HG02759 (cell line): Measurements from ENCODE around the gene SMPD3.

Experiments
- ATAC-seq: cut with Tn5 transposase; IDR thresholded peaks from one replicate; pipeline ENCODE4 v1.9.1; 2021; ENCODE audit warnings: mild to moderate bottlenecking, moderate library complexity; ENCODE audit not compliant: unreplicated experiment

The SMPD3 gene

GRCh38 chr16:68359398-68360191 is 88.7 kb downstream of the SMPD3 start:
- ATAC-seq, result no peak

GRCh38 chr16:68358951-68359350 is 89.4 kb downstream of the SMPD3 start:
- ATAC-seq, result no peak

GRCh38 chr16:68357923-68358322 is 90.4 kb downstream of the SMPD3 start:
- no peak for ATAC-seq

- ATAC-seq, result no peak
These were observed 90.8 kb downstream of the SMPD3 start for GRCh38 chr16:68357521-68357922.

- ATAC-seq, result no peak
These were observed 91.4 kb downstream of the SMPD3 start for GRCh38 chr16:68356919-68357286.

- peak; percentile 82 for ATAC-seq
These were observed 91.9 kb downstream of the SMPD3 start for GRCh38 chr16:68356249-68356918.

GRCh38 chr16:68355447-68356248 is 92.7 kb downstream of the SMPD3 start:
- ATAC-seq, result no peak

- ATAC-seq, result no peak
These were observed 93.5 kb downstream of the SMPD3 start for GRCh38 chr16:68354816-68355215.

- no peak for ATAC-seq
These were observed 94.9 kb downstream of the SMPD3 start for GRCh38 chr16:68353366-68353765.

- ATAC-seq, result no peak
These were observed 96.3 kb downstream of the SMPD3 start for GRCh38 chr16:68351991-68352431.

GRCh38 chr16:68351463-68351862 is 96.8 kb downstream of the SMPD3 start:
- ATAC-seq, result no peak

GRCh38 chr16:68350813-68351350 is 97.4 kb downstream of the SMPD3 start:
- no peak for ATAC-seq

GRCh38 chr16:68349838-68350410 is 98.4 kb downstream of the SMPD3 start:
- ATAC-seq, result no peak

GRCh38 chr16:68348639-68349445 is 99.5 kb downstream of the SMPD3 start:
- ATAC-seq, result no peak

- ATAC-seq, result no peak
These were observed 100.7 kb downstream of the SMPD3 start for GRCh38 chr16:68347605-68348004.

GRCh38 chr16:68346892-68347480 is 101.3 kb downstream of the SMPD3 start:
- no peak for ATAC-seq

- ATAC-seq, result no peak
These were observed 102.2 kb downstream of the SMPD3 start for GRCh38 chr16:68345958-68346635.

- ATAC-seq, result no peak
These were observed 102.9 kb downstream of the SMPD3 start for GRCh38 chr16:68345351-68345810.

GRCh38 chr16:68344252-68344651 is 104.1 kb downstream of the SMPD3 start:
- no peak for ATAC-seq
